Right lobe of liver (tissue), 4 donors: Measurements from ENCODE around the gene THSD7A.

Experiments
- POLR2A ChIP-seq: fragments of 450-650 bp; IDR thresholded peaks from one replicate; pipeline ENCODE4 v1.6.1; 2017; ENCODE audit warnings: antibody characterized with exemption, mild to moderate bottlenecking
- TF ChIP-seq, protein P1 (sequence below), 4 donors: fragments of 200-600 bp in 3 of 4; fragments of 450-650 bp in 1 of 4; IDR thresholded peaks; one replicate each; pipeline versions ENCODE4 v1.5.1 to v1.8.0; 2016 to 2022; ENCODE audit warnings: antibody characterized with exemption in 4 of 4, mild to moderate bottlenecking in 2 of 4
- donor health status: DM: no; HTN: no; CAD: no.
- donor health status: DM: no; HTN: no; CAD: no.
- donor health status: DM: no; HTN: yes; CAD: no.

DNA sequence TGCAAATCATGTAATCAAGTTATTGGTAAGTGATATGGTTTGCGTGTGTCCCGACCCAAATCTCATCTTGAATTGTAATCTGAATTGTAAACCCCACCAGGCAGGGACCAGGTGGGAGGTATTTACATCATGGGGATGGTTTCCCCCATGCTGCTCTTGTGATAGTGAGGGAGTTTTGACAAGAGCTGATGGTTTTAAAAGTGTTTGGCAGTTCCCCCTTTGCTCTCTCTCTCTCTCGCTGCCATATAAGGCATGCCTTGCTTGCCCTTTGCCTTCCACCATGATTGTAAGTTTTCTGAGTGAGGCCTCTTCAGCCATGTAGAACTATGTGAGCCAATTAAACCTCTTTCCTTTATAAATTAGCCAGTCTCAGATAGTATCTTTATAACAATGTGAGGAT lies 302.6 kb downstream of the THSD7A start:
- no peak for TF ChIP-seq POLR2A
- TF ChIP-seq, protein P1, sequence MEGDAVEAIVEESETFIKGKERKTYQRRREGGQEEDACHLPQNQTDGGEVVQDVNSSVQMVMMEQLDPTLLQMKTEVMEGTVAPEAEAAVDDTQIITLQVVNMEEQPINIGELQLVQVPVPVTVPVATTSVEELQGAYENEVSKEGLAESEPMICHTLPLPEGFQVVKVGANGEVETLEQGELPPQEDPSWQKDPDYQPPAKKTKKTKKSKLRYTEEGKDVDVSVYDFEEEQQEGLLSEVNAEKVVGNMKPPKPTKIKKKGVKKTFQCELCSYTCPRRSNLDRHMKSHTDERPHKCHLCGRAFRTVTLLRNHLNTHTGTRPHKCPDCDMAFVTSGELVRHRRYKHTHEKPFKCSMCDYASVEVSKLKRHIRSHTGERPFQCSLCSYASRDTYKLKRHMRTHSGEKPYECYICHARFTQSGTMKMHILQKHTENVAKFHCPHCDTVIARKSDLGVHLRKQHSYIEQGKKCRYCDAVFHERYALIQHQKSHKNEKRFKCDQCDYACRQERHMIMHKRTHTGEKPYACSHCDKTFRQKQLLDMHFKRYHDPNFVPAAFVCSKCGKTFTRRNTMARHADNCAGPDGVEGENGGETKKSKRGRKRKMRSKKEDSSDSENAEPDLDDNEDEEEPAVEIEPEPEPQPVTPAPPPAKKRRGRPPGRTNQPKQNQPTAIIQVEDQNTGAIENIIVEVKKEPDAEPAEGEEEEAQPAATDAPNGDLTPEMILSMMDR (IDR thresholded peaks at IDR 0.05), result no peak
